IMR-90 (cell line): ENCODE measurements around the gene FNBP1L. TPM values are rescaled to one million over a fixed set of nuclear protein-coding genes. Genes with fewer than 3 reads are reported as not detected.

Experiments used
- ATAC-seq: fragments of 200-7000 bp; cut with Tn5 transposase; 2 replicates; pipeline ENCODE4 v1.9.1; 2020; ENCODE audit warnings: low read depth, mild to moderate bottlenecking, moderate library complexity
- BruUV-seq: library from RNA; stranded (reverse); fragments of 400-500 nt; replicated peaks from 2 replicates; lab custom pipeline; 2021; lab: Mats Ljungman, UMichigan
- CTCF ChIA-PET: fragments of 300-600 bp; formaldehyde crosslinking; extraction: SDS; loops from one replicate; lab custom pipeline; 2021; ENCODE audit warnings: antibody characterized with exemption; lab: Yijun Ruan, JAX
- POLR2A ChIA-PET: fragments of 300-600 bp; sonication (Branson Sonifier 250); formaldehyde crosslinking; loops from one replicate; lab custom pipeline; 2022; ENCODE audit warnings: antibody characterized with exemption; ENCODE audit not compliant: unreplicated experiment; lab: Charles Lee
- DNase-seq: peaks from one replicate; pipeline ENCODE4 v3.0.0; 2013
- H2AFZ ChIP-seq: replicated peaks from 2 replicates; pipeline ENCODE3; 2013; ENCODE audit warnings: low read length, mild to moderate bottlenecking; ENCODE audit not compliant: poor library complexity
- H2AK5ac ChIP-seq: 2 replicates; pipeline ENCODE4 v1.6.1; 2013; ENCODE audit warnings: low read depth, low read length, inconsistent platforms
- H2AK9ac ChIP-seq: replicated peaks from 2 replicates; pipeline ENCODE3; 2013; ENCODE audit warnings: mild to moderate bottlenecking, low read depth, low read length, moderate library complexity; ENCODE audit not compliant: poor library complexity
- H2BK120ac ChIP-seq: 2 replicates; pipeline ENCODE4 v1.6.1; 2013; ENCODE audit warnings: low read depth, low read length, inconsistent platforms
- H2BK15ac ChIP-seq: 3 replicates; pipeline ENCODE4 v1.6.1; 2013; ENCODE audit warnings: low read depth, low read length, inconsistent platforms
- H2BK20ac ChIP-seq: 2 replicates; pipeline ENCODE4 v1.6.1; 2013; ENCODE audit warnings: low read depth, mild to moderate bottlenecking, inconsistent platforms, low read length, moderate library complexity
- H2BK5ac ChIP-seq: 2 replicates; pipeline ENCODE4 v1.6.1; 2013; ENCODE audit warnings: mild to moderate bottlenecking, low read depth, low read length, inconsistent platforms; ENCODE audit not compliant: poor library complexity, severe bottlenecking
- H3K14ac ChIP-seq: replicated peaks from 2 replicates; pipeline ENCODE4 v1.6.1; 2013; ENCODE audit warnings: low read depth, low read length, inconsistent platforms
- H3K18ac ChIP-seq: 2 replicates; pipeline ENCODE4 v1.6.1; 2013; ENCODE audit warnings: low read depth, low read length, control low read depth
- H3K23ac ChIP-seq: 2 replicates; pipeline ENCODE4 v1.6.1; 2013; ENCODE audit warnings: low read depth, low read length, inconsistent platforms
- H3K27ac ChIP-seq: 2 replicates; pipeline ENCODE4 v1.5.1; 2013; ENCODE audit warnings: mild to moderate bottlenecking, control low read depth, low read length; ENCODE audit not compliant: insufficient read depth
- H3K27me3 ChIP-seq: 2 replicates; pipeline ENCODE4 v1.6.1; 2013; ENCODE audit warnings: low read length; ENCODE audit not compliant: control insufficient read depth, insufficient read depth
- H3K36me3 ChIP-seq: 2 replicates; pipeline ENCODE4 v1.6.1; 2013; ENCODE audit warnings: low read length, mixed read lengths; ENCODE audit not compliant: control insufficient read depth, insufficient read depth
- H3K4ac ChIP-seq: 2 replicates; pipeline ENCODE4 v1.6.1; 2013; ENCODE audit warnings: low read depth, low read length, inconsistent platforms
- H3K4me1 ChIP-seq: 2 replicates; pipeline ENCODE4 v1.6.1; 2013; ENCODE audit warnings: low read length, mixed read lengths; ENCODE audit not compliant: control insufficient read depth, insufficient read depth
- H3K4me2 ChIP-seq: 2 replicates; pipeline ENCODE4 v1.6.1; 2013; ENCODE audit warnings: low read depth, mild to moderate bottlenecking, control low read depth, low read length, moderate library complexity
- H3K4me3 ChIP-seq: 2 replicates; pipeline ENCODE4 v1.5.1; 2013; ENCODE audit warnings: low read depth, mild to moderate bottlenecking, control low read depth, low read length, moderate library complexity; ENCODE audit not compliant: insufficient read depth
- H3K56ac ChIP-seq: 2 replicates; pipeline ENCODE4 v1.6.1; 2013; ENCODE audit warnings: low read length, inconsistent platforms; ENCODE audit not compliant: insufficient read depth; ENCODE audit errors: extremely low read depth
- H3K79me1 ChIP-seq, 2 experiments: 2 replicates each; pipeline ENCODE4 v1.6.1; 2013; ENCODE audit warnings: low read length in 2 of 2, inconsistent platforms in 1 of 2, low read depth in 1 of 2
- H3K9ac ChIP-seq: 2 replicates; pipeline ENCODE4 v1.6.1; 2013; ENCODE audit warnings: low read depth, low read length, control low read depth
- H3K9me1 ChIP-seq: 2 replicates; pipeline ENCODE4 v1.6.1; 2013; ENCODE audit warnings: low read length, inconsistent platforms; ENCODE audit not compliant: insufficient read depth
- H3K9me3 ChIP-seq: 2 replicates; pipeline ENCODE4 v1.6.1; 2013; ENCODE audit warnings: low read length; ENCODE audit not compliant: control insufficient read depth, insufficient read depth
- H4K20me1 ChIP-seq: 2 replicates; pipeline ENCODE4 v1.6.1; 2013; ENCODE audit warnings: low read length, inconsistent platforms; ENCODE audit not compliant: insufficient read depth
- H4K5ac ChIP-seq: 2 replicates; pipeline ENCODE4 v1.6.1; 2013; ENCODE audit warnings: mild to moderate bottlenecking, low read depth, low read length, control low read depth
- H4K8ac ChIP-seq, 2 experiments: 2 replicates each; pipeline ENCODE4 v1.6.1; 2013; ENCODE audit warnings: low read depth in 2 of 2, low read length in 2 of 2, control low read depth in 1 of 2, inconsistent platforms in 1 of 2
- H4K91ac ChIP-seq: 2 replicates; pipeline ENCODE4 v1.6.1; 2013; ENCODE audit warnings: low read depth, low read length, inconsistent platforms; ENCODE audit not compliant: insufficient read depth
- RAD21 ChIP-seq: IDR thresholded peaks from 2 replicates; pipeline ENCODE4 v1.6.1; 2012; ENCODE audit warnings: low read length, improper control_type of control experiment
- WGBS, 2 experiments: methylation state at CpG; one replicate each; pipeline versions ENCODE4 v1.1.5 to v1.1.7; 2013; ENCODE audit warnings: missing lambda C conversion rate in 2 of 2; ENCODE audit not compliant: insufficient read length in 1 of 2; ENCODE audit errors: extremely low coverage in 2 of 2; 5-methylcytosine and 5-hydroxymethylcytosine counted together
- dilution Hi-C: fragments of 300-500 bp; cut with HindIII; formaldehyde crosslinking; loops from one replicate; pipeline ENCODE4 v1.14.3; 2018; ENCODE audit warnings: low sequenced_read_pairs; ENCODE audit not compliant: unreplicated experiment
- in situ Hi-C: fragments of 300-500 bp; cut with MboI; formaldehyde crosslinking; loops from 3 replicates; pipeline ENCODE4 v1.14.3; 2019; ENCODE audit warnings: low sequenced_read_pairs, inconsistent platforms, mixed read lengths
- intact Hi-C: fragments of 100-400 bp; cut with micrococcal nuclease; formaldehyde crosslinking; loops from 2 replicates; pipeline ENCODE4 v1.10.0; 2022
- polyA plus RNA-seq, 3 experiments: library from polyadenylated mRNA; depleted of rRNA; stranded (reverse); fragments of >200 nt; gene quantifications; 2 replicates each; pipeline ENCODE4 v1.2.3, GENCODE V29; 2012; ENCODE audit warnings: low replicate concordance in 1 of 3
- total RNA-seq: library from RNA; depleted of rRNA; stranded (reverse); fragments of >200 nt; gene quantifications from 2 replicates; pipeline ENCODE4 v1.2.3, GENCODE V29; 2012

FNBP1L gene
- total and polyA plus RNA-seq, 2 of the 4 experiments (the other 2 are of a cell fraction) = 9.3 to 15.2 TPM

GRCh38 chr1:93598861-93599439 is 151.0 kb downstream of the FNBP1L start:
- Histone ChIP-seq H3K79me1 (peaks cover 55 to 99% of the 10 kb centered on the region in 2 experiments), H2AK5ac (peak overlapping the region; percentile 28; the same call in 1 of the 2 replicates), H4K20me1 (peaks cover 94% of the 10 kb centered on the region), H3K9ac (no peak overlapping the region), H3K56ac (no peak overlapping the region), H2BK20ac (no peak overlapping the region), H3K27ac (no peak overlapping the region), H4K91ac (no peak overlapping the region), H3K9me3 (no peaks in the 10 kb centered on the region), H3K9me1 (peaks cover 54% of the 10 kb centered on the region), H2BK5ac (no peak overlapping the region), H2AK9ac (no peak overlapping the region), H3K4me3 (no peak overlapping the region), H4K5ac (no peak overlapping the region), H4K8ac (0 out of 4 replicates have a peak overlapping the region, but pooled peaks of 1 of the 2 experiments have one; percentile 5), H3K36me3 (no peaks in the 10 kb centered on the region), H3K23ac (no peak overlapping the region), H3K18ac (no peak overlapping the region), H2BK15ac (no peak overlapping the region), H3K14ac (0 out of 2 replicates have a peak overlapping the region, but pooled peaks have one; percentile 43), H3K27me3 (no peaks in the 10 kb centered on the region), H2BK120ac (no peak overlapping the region), H3K4me2 (no peak overlapping the region), H3K4me1 (peaks cover 26% of the 10 kb centered on the region), H2AFZ (no peak overlapping the region), H3K4ac (no peak overlapping the region)
- no TSS peak for BruUV-seq
- no peak for DNase-seq
- in situ Hi-C loops (no loop called here), intact Hi-C loops (no loop called here), dilution Hi-C loops (no loop called here)
- WGBS, 2 experiments = no CpG with 5 or more reads among the region's 7 CpGs
- no peak for TF ChIP-seq RAD21
- no peak for ATAC-seq
- POLR2A ChIA-PET = no interaction called here
- CTCF ChIA-PET = interaction anchor here (0.8 kb wide), 1 partner anchor 15 kb away, joined by 3 read pairs; no protein-coding TSS in a partner anchor
